Activated CD4-positive, alpha-beta T cell treated with anti-CD3 and anti-CD28 coated beads, Interleukin-2, amount 50 U/mL, for 16 hours (primary cell): Measurements from ENCODE around the gene CAMSAP1.

Experiments used
- DNase-seq: peaks from one replicate; pipeline ENCODE4 v3.0.0-alpha.2; 2020

The CAMSAP1 gene

DNA sequence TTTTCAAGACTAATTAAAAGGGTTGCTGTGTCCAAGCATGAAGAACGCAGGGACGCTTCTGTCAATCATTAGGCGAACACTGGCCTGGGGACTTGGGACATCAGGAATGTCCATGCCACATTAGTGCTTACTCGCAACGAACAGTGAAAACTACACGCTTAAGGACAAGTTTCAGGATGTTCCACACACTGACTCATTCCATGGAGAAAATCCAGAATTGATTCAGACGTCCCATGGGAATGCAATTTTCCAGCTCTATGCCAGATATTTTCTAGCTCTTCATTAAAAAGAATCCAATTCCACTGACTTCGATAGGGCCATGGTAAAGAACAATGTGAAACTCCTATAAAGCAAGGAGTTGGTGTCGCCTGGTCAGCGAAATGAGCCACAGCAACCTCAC, 98.2 kb downstream of the CAMSAP1 start:
- DNase-seq: no peak

DNA sequence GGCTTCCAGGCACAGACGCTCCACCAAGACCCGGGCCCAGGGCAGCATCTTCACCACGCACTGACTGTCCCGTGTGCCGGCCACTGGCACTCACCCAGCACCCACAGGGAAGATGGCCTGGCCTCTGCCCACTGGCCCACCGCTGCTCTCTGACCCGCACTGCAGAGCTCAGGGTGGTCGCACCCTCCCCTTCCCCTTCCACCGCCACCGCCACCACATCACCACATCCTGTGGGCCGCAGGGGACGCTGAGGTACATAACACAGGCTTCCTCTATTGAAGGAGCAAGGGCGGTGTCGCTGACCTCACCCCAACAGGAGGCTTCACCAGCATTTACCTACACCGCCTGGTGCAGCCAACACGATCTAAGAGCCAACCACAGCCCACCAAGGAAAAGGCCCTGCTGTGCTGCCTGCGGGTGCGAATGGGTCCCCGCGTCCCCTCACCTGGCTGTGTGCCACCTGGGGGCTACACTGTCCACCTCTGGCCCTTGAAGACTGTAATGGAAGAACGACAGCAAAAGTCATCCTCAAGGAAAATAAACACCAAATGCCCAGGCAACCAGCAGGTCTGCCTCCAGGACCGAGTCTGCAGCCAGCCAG, 101.8 kb downstream of the CAMSAP1 start:
- no peak for DNase-seq

DNA sequence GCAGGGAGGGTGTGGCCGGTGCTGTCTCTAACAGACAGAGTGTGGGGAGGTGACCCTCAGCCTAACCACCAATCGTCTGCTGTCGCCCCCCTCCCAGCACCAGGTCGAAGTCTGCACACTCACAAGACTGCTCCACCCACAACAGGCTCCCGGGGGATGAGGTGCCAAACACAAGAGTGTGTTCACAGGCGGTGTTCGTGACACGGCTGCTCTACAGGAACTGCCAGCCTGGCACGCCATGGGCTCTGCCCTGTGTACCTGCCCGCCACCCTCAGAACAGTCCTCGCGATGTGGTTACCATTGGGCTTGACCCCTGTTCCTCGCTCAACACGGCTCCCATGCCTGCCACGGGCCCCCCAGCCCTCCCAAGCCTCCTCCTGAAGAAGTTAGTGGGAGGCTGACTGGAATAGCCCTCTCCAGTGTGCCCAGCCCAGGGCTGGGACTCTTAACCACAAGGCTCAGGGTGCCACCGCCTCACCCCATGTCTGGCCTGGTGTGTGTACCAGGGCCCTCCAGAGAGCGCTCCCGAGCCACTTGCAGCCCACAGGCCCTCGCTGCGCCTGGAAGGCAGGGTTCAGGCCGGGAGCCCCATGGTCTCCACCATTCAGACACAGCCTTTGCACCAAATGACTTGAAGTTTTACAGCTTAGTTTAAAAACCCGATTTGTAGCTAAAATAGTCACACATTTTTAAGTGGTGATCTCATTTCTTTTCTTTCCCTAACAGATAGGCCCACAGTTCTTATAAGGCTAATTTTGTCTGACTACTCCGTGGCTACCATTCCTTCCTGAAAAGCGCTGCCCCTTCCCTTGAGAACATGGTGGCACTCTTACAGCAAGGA, 102.5 kb downstream of the CAMSAP1 start:
- no peak for DNase-seq

DNA sequence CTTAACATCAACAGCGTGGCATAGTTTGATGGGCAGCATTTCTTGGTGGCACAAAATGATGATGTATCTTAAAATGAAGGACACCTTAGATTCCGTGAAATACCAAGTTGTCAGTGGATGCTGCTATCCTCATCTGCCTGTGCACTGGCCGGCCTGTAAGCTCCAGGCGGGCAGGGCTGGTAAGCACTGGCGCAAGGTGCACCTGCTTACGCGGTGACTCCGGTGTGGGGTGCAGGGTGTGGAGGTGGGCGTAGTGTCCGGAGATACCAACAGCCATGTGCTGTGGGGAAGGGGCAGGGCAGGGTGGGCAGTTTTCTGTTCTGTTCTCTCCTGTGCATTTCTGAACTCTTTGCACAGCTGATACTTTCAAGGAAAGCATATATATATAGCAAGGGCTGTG, 103.9 kb downstream of the CAMSAP1 start:
- DNase-seq: no peak

DNA sequence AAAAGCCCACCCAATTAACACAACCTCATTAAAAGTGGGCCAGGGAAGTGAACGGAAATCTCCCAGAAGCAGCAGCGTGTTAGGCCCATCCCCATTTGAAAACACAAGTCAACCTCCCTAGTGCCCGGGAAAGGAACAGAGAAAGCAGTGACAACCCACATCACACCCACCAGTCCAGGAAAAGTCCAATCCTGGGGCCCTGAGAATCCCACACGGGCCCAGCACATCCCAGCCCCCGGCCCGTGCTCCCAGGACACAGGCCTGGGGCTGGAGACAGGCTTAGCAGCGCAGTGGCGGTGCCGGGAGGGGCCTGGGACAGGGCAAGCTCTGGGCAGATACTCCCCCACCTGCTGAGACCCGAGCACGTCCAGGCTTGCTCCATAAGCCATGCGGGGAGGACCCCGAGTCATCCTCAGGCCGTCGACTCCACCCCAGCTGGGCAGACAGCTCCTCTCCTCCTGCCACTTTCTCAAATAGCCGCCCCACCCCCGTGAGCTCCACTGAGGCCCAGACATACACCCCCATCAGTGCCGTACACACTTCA, 104.4 kb downstream of the CAMSAP1 start:
- no peak for DNase-seq

DNA sequence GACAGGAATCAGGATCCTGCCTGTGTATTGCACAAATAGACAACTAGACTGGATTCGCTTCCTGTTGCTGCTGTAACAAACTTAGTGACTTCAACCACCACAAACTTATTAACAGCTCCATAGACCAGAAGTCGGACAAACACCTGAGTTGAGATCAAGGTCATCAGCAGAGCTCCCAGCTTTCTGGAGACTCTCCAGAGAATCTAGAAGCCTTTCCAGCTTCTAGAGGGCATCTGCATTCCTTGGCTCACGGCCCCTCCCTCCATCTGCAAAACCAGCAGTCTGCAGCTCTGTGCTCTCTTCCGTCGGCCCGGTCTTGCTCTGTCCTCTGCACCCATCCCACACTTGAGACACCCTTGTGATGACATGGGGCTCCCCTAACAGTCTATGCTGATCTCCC, 106.3 kb downstream of the CAMSAP1 start:
- DNase-seq: no peak

DNA sequence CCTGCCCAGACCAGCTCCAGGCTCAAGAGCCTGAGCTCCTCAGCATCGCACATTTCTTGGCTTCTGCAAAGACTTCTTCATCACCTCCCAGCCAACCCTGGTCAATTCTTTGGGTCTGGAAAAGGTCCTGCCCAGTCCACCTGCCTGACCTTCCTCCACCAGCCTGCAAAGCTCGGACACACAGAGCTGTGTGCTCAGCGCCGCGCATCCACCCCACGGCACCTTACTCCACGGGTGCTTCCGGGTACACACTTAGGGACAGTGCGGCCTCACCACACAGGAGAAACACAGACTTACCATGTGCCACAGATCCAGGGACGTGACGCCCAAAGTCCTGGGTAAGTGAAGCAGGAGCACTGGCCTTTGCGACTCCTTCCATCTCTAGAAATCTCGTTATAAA, 108.1 kb downstream of the CAMSAP1 start:
- DNase-seq: no peak

DNA sequence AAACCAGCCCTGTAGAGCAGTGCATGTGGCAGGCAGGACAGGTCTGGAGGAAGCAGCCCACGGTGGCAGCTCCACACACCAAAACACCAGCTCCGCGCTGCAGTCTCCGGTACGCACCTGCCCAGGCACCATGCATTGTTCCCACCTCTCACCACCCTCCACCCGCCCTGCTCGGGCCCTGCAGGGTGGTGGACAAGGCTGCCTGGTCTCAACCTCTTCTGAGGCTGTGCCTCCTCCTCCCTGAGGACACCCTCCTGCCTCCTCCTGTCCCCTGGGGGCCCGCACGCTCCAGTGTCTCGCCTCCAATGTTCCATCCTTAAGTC, 109.1 kb downstream of the CAMSAP1 start:
- DNase-seq: no peak

DNA sequence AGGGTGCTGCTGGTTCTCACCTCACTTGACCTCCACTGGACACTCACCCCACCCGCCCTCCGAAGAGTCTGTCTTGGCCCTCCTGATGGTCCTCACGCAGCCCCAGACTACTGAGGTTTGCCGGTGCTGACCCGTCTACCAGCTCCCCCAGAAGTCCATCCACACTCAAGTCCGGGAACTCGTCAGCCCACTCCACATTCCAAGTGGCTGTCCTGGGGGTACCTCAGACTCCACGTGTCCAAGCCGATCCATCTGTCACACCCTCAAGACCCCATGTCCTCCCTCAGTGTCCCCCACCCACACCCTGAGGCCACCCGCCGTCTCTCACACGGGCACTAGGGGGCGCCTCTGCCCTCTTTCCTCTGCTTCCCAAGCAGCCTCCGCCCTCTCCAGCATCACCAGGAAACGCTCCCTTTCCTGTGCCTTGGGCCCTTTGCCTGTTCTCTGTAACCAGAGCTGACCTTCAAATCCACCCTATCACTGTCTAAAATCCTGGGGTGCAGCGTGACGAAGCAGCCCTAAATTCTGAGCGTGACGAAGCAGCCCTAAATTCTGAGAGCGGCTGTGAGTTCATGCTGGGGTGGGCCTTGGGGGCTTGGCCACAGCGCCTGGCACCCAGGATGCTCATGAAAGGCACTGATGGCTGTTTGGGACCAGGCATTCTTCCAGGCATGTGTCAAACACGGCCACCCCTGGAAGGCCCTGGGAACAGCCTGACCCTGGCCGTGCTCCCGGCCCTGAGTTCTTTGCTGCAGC, 109.7 kb downstream of the CAMSAP1 start:
- DNase-seq: peak; percentile 29

DNA sequence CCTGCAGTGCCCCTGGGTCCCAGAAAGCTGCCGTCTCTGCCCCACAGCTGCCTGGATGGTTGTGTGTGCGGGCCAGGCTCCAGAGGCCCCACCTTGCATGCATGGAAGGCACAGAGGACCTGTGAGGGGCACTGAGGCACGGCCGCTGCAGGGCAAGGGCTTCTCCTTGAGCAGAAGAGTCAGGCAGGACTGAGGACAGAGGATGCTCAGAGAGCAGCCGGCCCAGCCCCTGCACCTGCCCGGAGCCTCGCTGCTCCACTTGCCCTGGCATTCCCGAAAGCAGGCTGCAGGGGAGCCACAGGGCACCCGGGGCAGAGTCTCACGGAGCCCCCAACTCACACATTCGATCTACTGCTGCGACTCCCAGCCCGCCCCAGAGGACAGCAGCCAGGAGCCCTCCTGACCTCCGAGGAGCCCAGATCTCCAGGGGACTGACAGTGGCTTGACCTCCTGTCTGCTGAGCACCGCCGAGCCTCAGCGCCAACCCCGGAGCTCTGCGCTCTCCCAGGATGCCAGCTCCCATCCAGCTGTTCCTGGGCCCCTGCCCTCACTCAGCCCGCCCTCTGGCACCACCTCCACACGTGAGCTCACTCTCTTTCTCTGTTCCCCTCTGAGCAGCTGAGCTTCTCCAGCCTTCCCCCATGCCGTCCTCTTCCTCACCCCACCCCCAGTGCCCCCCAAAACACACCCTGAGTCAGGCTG, 110.4 kb downstream of the CAMSAP1 start:
- no peak for DNase-seq

DNA sequence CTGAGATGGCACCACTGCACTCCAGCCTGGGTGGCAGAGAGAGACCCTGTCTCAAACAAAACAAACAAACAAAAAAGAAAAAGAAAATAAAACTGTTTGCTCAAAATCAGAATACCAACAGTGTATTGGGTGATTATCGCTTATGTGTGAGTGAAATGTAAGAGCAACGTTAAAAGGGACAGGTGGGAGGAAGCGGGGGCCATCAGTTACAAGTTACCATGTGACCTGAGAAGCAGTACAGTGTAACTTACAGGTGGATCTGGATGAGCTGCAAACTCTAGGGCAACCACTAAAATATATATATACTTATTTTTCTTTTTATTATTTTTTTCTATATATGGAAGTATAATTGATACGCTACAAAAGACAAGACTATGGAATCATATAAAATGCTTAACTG, 112.0 kb downstream of the CAMSAP1 start:
- DNase-seq: no peak

DNA sequence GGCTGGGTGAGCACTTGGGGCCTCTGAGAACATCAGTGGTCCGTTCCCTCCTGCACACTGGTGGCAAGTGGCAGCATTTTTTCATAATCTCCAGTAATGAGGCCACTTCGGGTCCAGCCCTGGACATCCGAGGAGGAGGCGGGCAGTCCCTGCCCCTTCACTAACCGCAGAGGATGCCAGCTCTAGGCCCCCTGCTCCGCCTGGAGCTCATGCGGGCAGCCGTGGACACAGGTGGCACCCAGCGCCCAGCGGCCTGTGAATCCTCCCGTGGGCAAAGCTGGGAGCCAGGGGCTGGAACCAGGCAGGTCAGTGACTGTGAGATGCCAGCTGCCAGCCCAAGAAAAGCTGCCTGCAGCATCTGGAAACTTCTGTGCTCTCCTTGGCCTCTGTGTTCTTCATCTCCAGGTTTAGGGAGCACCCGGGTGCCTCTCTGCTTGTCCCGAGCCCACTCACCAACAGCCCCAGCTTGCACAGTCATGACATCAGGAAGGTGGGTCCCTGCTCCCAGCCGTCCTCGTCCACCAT, 112.9 kb downstream of the CAMSAP1 start:
- no peak for DNase-seq

DNA sequence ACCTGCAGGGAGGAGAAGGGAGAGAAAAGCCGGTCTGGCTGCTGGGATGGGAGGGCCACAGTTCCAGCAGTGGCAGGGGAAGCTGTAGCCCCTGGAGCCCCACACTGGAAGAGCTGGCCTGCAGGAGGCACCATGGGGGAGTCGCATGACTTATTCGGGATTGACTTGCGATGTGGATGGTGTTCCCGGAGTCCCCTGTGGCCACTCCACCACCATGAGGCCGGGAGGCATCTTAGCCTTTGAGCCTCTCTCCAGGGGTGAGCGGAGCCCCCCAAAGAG, 113.3 kb downstream of the CAMSAP1 start:
- DNase-seq: no peak

DNA sequence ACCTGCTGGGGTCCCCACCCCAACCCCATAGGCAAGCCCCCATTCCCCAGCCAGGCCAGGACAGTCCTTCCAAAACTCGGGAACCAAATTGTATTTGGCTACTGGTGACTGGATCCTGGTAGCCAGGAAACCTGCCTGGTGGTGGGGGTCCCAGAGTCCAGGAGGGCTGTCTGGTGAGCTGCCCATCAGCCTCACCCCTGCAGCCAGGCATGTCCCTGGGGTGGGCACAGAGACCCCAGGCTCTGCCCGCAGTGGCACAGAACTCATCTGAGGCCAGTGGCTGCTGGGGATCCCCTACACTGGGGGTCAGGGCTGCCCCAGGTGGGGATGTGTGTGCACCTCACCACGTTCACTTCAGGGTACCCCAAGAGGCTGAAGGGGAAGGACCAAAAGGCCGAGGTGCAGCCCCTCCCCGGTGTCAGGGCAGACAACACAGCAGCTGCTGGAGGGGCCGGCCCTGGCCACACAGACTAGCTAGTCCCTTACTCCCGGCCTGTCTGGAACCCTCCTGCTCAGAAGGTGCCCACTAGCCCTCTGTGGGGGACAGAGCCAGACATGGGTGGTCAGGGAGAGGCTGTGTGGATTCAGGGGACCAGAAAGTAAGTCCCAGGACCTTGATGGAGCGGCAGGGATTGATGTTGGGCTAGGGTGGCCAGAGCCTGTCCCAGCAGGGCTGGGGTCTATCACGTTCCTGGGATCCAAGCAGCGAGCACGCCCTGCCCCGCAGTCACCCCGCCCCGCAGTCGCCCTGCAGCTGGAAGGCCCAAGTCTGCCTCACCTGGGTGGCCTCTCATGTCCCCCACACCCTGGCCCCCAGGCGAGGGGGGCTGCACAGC, 113.9 kb downstream of the CAMSAP1 start:
- DNase-seq: no peak

DNA sequence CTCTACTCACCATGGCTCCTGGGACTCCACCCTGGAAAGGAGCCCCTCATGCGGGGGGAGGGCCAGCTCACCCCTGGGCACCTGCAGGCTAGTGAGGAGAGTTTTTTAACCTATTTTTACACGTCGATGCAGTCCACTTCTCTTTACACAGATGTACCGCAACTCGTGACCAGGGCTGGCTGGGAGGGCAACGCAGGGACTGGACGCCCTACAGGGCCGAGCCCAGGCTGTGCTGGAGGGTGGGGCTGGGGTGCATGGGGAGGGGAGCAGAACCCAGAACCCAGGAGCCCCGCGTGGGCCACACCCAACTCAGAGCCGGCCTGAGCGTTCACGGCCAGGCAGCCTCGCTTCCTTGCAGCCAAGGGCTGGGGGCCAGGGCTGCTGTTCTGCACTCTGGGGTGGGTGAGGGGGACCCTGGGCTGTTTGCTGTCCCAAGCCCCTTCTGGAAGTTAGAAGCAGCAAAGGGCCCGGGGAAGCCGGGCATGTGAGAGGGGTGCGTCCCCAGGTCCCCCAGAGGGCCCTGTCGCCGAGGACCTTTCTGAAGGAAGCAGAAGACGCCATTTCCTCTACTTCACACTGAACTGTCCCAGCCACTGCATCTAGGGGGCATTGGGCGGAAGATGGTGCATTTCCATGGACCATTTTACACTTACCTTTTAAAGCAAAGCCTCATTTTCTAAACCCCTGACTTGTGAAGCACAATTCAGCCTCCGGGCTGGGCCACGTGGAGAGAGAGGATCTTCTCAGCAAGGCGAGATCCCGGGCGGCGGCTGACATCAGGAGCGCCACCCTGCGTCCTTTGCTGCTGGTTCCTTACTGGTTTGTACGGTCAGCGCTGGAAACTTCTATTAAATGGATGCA, 114.8 kb downstream of the CAMSAP1 start:
- DNase-seq: no peak

DNA sequence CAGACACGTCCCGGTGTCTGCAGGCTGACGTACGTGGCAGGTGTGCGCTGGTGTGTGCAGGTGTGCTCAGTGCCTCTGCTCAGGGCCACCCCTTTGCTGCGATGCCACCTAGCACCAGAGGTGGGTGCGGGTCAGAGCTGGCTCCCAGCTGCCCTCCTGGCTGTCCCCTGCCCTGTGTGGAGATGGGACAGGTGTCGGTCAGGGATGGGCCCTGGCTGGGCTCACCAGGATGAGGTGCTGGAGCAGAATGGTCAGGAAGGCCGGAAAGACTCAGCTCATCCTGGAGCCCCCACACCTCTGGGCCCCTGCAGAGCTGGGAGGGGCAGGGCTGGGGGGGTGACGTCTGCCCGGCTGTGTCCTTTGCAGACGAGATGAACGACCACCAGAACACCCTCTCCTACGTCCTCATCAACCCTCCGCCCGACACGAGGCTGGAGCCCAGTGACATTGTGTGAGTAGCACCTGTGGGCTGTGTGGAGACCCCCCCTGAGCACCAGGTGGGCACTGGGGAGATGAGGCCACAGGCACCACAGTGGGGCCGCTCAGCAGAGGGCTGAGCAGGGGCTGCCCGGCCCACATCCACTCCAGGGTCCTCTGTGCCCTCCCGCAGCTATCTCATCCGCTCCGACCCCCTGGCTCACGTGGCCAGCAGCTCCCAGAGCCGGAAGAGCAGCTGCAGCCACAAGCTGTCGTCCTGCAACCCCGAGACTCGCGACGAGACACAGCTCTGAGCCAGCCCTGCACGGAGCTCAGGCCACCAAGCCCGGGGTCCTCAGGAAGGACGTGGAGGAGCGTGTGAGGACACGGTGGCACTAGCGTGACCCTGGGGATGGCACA, 115.7 kb downstream of the CAMSAP1 start:
- no peak for DNase-seq

DNA sequence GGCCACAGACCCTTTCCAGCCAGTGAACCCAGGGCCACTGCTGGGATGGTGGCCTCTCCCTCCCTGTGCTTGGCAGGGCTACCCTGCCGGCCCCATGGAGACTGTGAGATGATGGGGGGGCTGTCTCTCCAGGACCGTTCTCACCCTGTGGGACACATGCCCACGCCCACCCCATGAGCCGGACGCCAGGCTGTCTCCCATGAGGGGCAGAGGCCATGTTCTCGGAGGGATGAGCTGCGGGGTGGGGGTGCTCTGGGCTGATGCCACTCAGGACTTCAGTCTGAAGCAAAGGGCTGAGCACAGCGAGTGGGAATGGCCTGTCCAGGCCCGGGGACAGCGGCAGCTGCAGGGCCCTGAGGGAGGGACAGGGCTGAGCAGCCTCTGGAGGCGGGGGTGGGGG, 116.5 kb downstream of the CAMSAP1 start:
- DNase-seq: no peak

DNA sequence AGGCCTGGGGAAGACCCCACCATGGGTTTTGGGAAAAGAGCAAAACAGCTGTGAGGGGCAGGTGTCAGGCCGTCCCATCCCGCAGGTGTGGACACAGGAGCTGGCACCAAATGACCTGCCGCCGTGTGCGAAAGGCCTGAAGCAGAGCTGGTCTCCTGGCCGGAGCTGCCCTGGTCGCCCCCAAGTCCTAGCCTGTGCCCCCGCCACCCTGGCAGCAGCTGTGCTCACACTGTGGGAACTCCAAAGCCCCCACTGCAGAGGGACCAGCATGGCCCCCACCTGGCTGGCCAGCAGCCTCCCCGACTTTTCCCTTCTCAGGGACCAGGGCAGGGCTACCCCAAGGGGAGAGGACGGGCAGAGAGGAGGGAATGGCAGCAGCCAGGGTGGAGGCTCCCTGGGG, 117.0 kb downstream of the CAMSAP1 start:
- DNase-seq: no peak

DNA sequence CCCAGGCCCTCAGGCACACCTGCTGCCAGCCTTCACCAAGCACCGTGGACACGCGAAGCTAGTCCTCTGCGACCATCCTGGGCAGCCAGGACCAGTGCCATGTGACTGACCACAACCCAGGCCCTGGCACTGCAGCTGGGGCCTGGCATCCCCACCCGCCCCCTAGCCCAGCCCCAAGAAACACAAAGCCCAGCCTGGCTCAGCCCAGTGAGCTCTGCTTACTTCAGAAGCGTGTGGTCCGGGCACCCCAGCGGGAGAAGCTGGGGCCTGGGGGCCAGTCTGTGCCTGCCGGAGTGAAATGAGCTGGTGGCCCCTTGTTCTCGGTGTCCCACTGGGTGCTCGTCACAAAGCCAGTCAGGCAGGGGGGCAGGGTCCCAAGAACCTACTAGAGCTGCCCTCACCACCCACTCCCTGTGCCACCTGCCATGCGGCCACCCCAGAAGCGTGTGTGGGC, 117.5 kb downstream of the CAMSAP1 start:
- DNase-seq: no peak
